ENCODE data around the gene RGS14. TPM values are rescaled to one million over a fixed set of nuclear protein-coding genes. Genes with fewer than 3 reads are reported as not detected.

RGS14 gene, protein sequence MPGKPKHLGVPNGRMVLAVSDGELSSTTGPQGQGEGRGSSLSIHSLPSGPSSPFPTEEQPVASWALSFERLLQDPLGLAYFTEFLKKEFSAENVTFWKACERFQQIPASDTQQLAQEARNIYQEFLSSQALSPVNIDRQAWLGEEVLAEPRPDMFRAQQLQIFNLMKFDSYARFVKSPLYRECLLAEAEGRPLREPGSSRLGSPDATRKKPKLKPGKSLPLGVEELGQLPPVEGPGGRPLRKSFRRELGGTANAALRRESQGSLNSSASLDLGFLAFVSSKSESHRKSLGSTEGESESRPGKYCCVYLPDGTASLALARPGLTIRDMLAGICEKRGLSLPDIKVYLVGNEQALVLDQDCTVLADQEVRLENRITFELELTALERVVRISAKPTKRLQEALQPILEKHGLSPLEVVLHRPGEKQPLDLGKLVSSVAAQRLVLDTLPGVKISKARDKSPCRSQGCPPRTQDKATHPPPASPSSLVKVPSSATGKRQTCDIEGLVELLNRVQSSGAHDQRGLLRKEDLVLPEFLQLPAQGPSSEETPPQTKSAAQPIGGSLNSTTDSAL
- 5.1 TPM for total RNA-seq

DNA sequence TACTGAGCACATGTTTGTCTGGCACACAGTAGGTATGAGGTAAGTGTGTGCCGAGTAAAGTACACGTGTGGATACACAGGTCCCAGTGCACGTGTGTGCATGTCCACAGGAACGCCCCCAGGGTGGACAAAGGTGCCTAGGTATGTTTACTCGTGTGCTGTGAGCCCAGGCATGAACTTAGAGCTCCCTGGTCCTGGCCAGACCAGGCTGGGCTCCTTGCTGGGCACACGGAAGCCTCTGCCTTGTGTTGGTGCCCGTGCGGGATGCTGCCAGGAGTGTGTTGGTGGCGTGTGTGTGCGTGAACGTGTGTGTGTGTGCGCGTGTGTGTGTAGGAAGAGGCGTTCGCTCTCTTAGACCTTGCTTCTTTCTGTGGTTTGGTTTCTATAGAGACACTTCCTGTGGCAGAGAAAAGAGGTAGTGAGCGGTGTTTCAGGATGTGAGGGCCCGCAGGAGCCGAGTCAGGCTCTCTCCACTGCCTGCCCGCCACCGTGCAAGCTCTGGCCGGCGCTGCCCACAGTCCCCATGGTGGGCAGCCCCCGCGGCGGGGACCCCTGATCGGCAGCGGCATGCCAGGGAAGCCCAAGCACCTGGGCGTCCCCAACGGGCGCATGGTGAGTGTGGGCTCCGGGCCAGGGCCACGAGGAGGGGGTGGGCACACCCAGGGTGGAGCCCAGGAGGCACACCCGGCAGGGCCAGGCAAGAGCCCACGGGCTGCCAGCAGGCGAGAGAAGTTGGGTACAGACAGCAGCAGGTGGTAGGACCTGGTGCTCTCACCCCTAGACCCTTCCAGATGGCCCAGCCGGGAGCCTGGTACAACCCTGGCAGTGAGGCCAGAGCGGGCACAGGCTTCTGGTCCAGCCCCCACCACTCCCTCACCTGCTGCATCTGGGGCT lies at the start of gene RGS14:
TSS of gene RGS14 (plus strand) at position 466 of the 893 bp plus-strand sequence. CDS start at position 567, 101 bp downstream.

DNA sequence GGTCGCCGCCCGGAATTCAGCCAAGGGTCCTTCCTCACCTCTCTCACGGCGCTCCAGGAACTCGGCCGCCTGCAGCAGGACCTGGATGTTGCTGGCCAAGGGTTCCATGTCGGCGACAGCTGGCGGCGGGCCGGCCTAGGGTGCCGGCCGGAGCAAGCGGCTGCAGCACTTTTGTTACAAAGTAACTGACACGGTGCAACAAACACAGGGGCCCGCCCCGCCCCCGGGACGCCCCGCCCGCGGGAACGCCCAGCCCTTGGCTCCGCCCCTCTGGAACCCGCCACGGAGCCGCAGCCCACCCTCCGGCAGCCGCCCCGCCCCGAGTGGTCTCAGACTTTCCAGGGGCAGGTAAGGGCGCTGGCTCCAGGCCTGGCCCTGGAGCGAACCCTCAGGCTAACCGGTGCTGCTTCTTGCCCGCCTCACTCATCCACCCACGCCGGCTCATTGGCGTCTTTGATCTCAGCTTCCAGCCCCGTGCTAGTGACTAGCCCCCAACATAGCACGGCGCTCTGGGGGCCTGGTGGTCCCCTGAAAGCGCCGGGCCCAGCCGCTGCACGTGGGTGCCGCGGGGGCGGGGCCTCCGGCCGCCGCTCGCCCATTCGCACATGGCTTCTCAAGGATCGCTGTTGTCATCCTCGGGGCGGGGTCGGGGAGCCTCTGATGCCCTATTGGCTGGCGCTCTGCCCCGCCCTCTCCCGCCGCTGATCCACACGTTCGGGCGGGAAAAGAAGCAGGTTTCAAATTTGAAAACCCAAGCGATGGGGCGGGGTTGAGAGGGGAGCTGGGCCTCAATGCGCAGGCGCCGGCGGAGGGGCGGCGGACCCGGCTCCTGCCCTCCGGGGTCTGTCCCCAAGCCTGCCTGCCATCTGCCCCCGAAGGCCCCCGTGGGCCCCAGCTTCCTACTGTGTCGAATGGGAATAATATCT lies 45.7 kb upstream of the RGS14 start, which contains the start of gene MXD3:
TSS of gene MXD3 (minus strand) at position 176 of the 926 bp plus-strand sequence. CDS start at position 108, 68 bp downstream.

DNA sequence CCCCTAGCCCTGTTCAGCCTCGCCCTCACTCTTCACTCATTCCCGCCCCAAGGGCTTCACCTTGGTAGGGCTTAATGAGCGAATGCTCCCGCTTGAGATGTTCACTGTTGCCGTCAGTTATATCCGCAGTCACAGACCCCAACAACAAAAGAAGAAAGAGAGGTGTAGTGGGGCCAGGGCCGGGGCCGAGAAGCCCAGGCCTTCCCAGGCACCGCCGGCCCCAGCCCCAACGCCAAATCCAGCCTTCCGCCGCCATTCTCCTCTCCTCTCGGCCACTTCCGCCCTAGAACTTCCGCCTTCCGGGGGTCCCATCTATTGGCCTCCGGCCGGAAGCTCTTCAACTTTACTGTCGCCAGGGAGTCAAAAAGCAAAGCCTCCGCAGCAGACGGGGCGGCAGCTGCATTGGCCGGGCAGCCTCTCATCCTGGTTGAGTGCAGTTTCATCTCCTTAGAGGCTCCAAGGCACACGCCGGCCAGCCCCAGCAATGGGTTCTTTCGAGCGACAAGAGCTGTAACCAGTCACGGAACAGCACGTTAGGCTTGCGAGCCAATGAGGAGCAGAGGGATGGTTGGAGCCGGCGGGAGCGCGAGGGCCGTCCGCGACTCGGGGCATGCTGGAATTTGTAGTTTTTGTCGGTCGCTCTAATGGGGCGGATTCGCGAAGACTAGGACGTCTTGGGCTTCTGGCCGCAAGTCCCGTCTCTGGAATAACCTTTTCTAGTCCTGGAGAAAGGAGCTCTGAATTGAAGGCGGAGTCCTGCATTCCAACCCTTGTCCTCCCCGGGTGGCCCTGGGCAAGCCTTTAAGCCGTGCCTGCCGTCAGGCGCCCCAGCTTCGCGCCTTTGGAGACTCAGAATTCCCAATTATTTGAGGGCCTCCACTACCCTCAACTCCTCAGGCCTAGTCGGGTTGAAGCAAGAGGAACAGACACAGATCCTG lies 6.1 kb upstream of the RGS14 start, which contains the start of gene LMAN2:
TSS of gene LMAN2 (minus strand) at position 277 of the 938 bp plus-strand sequence. CDS start at position 256, 21 bp downstream.

DNA sequence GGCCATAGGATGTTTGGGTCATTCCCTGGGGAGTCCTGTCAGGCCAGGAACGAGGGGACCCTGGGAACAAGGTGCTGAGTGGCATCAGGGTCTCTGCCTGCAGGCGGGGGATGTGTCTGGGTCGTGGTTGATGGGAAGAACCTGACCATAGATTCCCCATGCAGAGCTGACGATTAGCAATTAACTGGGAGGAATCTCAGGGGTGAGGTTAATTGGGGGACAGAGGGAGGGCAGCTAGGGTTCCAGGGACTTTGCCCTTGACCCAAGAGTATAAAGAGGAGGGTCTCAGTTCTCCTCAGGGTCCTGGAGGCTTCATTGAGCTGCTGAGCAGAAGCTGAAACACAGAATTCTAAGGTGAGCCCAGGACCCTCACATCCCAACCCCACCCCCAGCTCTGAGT lies 26.4 kb downstream of the RGS14 start, which contains the start of gene SLC34A1:
TSS of gene SLC34A1 (plus strand) at position 301 of the 400 bp plus-strand sequence. CDS start 1,308 bp downstream, outside the sequence.

DNA sequence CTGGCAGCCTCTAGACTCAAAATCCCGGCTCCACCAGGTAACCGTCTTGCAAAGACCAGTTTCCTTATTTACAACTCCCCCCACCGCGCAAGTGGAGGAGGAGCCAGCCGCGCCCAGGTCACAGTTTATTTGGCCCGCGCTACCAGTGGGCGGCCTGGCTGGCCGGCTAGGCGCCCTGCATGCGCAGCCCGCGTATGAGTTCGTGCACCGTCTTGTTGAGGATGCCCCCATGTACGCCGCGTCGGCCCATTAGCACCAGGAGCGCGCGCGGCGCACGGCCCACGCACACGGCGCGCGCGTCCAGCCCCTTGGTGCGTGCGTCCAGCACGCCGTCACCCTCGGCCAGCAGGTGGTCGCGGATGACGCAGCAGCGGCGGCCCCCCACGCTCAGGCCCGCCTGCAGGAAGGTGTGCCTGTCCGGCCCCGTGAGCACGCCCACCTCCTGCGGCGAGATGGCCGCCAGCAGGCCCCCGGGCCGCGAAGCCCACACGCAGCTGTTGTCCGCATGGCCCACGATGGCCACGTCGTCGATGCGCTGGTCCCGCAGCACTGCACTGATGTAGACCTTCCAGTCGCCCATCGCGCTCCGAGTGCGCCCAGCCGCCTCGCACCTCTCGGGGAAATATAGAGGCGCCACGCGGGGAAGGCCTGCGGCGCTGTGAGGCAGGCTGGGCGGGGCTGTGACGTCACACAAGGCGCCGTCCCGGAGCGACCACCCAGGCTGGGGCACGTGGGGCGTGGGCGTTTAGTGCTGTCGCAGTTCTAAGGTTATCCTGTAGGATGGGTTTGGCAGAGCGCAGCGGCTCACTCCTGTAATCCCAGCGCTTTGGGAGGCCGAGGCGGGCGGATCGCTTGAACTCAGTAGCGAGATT lies 42.5 kb downstream of the RGS14 start, which contains the start of gene PFN3:
TSS of gene PFN3 (minus strand) at position 665 of the 872 bp plus-strand sequence. CDS start at position 580, 85 bp downstream.

DNA sequence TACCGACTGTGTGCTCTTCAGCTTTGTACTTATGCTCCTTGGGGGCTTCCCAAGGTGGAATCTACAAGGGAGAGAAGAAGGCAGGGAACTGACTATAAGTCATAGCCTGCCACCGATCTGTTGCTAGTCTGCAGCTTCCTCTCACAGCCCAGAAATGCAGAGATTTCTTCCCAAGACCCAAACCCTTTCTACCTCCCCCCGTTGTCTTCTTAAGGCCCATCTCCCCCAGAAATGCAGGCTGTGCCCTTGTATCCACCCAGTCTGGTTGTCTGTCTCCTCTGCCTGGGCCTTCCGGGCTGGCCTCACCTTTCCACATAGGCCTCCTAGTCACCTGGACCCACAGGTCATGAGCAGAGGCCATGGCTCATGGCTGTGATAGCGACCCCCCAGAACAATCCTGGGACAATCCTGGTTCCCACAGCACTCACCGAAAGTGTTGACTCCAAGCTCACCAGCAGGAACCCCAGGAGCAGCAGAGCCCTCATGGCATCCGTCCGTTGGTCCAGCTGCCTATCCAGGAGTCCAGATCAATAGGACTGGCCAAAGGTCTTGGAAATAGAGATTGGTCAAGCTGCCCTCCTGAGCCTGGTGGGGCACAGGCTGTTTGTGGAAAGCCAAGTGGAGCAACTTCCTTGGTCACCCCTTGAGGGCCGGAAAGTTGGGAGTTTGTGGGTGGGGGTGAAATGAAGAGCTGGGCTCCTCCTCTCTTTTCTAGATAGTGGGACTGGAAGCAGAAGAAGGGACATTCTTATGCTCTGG lies 51.5 kb downstream of the RGS14 start, which contains the start of gene F12:
TSS of gene F12 (minus strand) at position 522 of the 759 bp plus-strand sequence. CDS start at position 485, 37 bp downstream.

Other genes starting within 250 kb of the RGS14 start
- gene NSD1, start 224.2 kb upstream of the RGS14 start, total RNA-seq = 111 TPM
- 29.4 TPM for gene RAB24, start 54.2 kb upstream of the RGS14 start, total RNA-seq
- gene PRELID1, start 54.1 kb upstream of the RGS14 start, total RNA-seq = 45.3 TPM
- 14.5 TPM for gene MXD3, start 46.0 kb upstream of the RGS14 start, total RNA-seq
- gene LMAN2, start 6.3 kb upstream of the RGS14 start, total RNA-seq = 150 TPM
- gene SLC34A1, start 26.5 kb downstream of the RGS14 start, total RNA-seq = not detected
- not detected for gene PFN3, start 42.7 kb downstream of the RGS14 start, total RNA-seq
- gene F12, start 51.6 kb downstream of the RGS14 start, total RNA-seq = 1.9 TPM
- gene GRK6, start 68.8 kb downstream of the RGS14 start, total RNA-seq = 22.2 TPM
- gene PRR7, start 88.9 kb downstream of the RGS14 start, total RNA-seq = 4.8 TPM
- gene DBN1, start 115.7 kb downstream of the RGS14 start, total RNA-seq = 132 TPM
- gene PDLIM7, start 139.7 kb downstream of the RGS14 start, total RNA-seq = 64.4 TPM
- gene DOK3, start 151.9 kb downstream of the RGS14 start, total RNA-seq = 4.8 TPM
- gene DDX41, start 159.0 kb downstream of the RGS14 start, total RNA-seq = 68.6 TPM
- gene FAM193B, start 196.6 kb downstream of the RGS14 start, total RNA-seq = 49.9 TPM
- 81.0 TPM for gene TMED9, start 234.3 kb downstream of the RGS14 start, total RNA-seq
- 29.9 TPM for gene B4GALT7, start 242.2 kb downstream of the RGS14 start, total RNA-seq